ENCODE results near the gene ISG20.

- TF ChIP-seq CTCF (IDR thresholded peaks at IDR 0.05): no peak
- no peak for TF ChIP-seq POLR2A (IDR thresholded peaks at IDR 0.05)
Observed at GRCh38 chr15:88704791-88705768, 66.3 kb downstream of the ISG20 start.

Measured in right lobe of liver (tissue), 4 donors.